Transverse colon (tissue), 4 donors: ENCODE results near the gene NKD1. TPM values are rescaled to one million over a fixed set of nuclear protein-coding genes. Genes with fewer than 3 reads are reported as not detected.

Source experiments
- DNase-seq: peaks from one replicate; pipeline ENCODE4 v3.0.0-alpha.2; 2019
- H3K27ac ChIP-seq, 4 donors: fragments of 200-600 bp; sonication (generic); 2 replicates each; pipeline ENCODE4 v1.5.1; 2016 to 2018; ENCODE audit warnings: inconsistent platforms in 4 of 4
- H3K27me3 ChIP-seq: fragments of 200-600 bp; sonication (generic); 2 replicates; pipeline ENCODE4 v1.5.1; 2017; ENCODE audit warnings: inconsistent platforms
- H3K36me3 ChIP-seq, 4 donors: fragments of 200-600 bp; sonication (generic); 2 replicates each; pipeline ENCODE4 v1.5.1; 2017 to 2019; ENCODE audit warnings: inconsistent platforms in 4 of 4
- H3K4me1 ChIP-seq, 4 donors: fragments of 200-600 bp; sonication (generic); 2 replicates each; pipeline ENCODE4 v1.5.1; 2017 to 2020; ENCODE audit warnings: inconsistent platforms in 4 of 4
- H3K4me3 ChIP-seq, 4 donors: fragments of 200-600 bp; sonication (generic); 1 replicate in 1 of 4; 2 replicates in 3 of 4; pipeline versions ENCODE4 v1.5.1 to v1.6.1; 2017 to 2019; ENCODE audit warnings: inconsistent platforms in 4 of 4
- H3K9me3 ChIP-seq, 2 donors: fragments of 200-600 bp; sonication (generic); 2 replicates each; pipeline ENCODE4 v1.5.1; 2017 to 2019; ENCODE audit warnings: inconsistent platforms in 2 of 2
- EP300 ChIP-seq: sonication (generic); formaldehyde crosslinking; IDR thresholded peaks from one replicate; pipeline ENCODE4 v1.6.1; 2017; ENCODE audit warnings: antibody characterized with exemption, low read depth
- POLR2A ChIP-seq: fragments of 450-650 bp; IDR thresholded peaks from one replicate; pipeline ENCODE4 v1.6.1; 2016; ENCODE audit warnings: antibody characterized with exemption, mild to moderate bottlenecking, moderate library complexity
- POLR2AphosphoS5 ChIP-seq, 3 donors: sonication (generic); formaldehyde crosslinking; IDR thresholded peaks; one replicate each; pipeline ENCODE4 v1.6.1; 2016; ENCODE audit warnings: antibody characterized with exemption in 3 of 3
- WGBS, 2 donors: methylation state at CpG; one replicate each; pipeline ENCODE4 v1.1.5; 2018; ENCODE audit warnings: low coverage in 1 of 2; 5-methylcytosine and 5-hydroxymethylcytosine counted together
- in situ Hi-C, 4 donors: fragments of 200-750 bp; cut with MboI; loops; one replicate each; pipeline versions ENCODE4 v1.15.0 to v1.15.1; 2017; ENCODE audit warnings: low sequenced_read_pairs in 3 of 4, low pct_ligation_motif_present in 1 of 4, low pct_unique_long_range_greater_than_20kb in 1 of 4
- intact Hi-C: fragments of 100-400 bp; cut with DNase I; formaldehyde crosslinking; loops from one replicate; pipeline ENCODE4 v1.15.1; 2023; ENCODE audit warnings: low total_unique reads
- total RNA-seq, 4 donors: library from RNA; depleted of rRNA; stranded (reverse); fragments of >200 nt; gene quantifications; one replicate each; pipeline ENCODE4 v1.1.0, GENCODE V29; 2016
- TF ChIP-seq, protein P1 (sequence below), 5 experiments: fragments of 200-600 bp in 3 of 5; fragments of 450-650 bp in 2 of 5; sonication (generic) in 3 of 5; IDR thresholded peaks; 1 replicate in 2 of 5; 2 replicates in 3 of 5; pipeline ENCODE4 v1.5.1; 2016 to 2017; ENCODE audit warnings: antibody characterized with exemption in 5 of 5, inconsistent platforms in 3 of 5, mild to moderate bottlenecking in 2 of 5, moderate library complexity in 1 of 5

Gene NKD1
- total RNA-seq, 4 donors from 2014 or later: 1.7 to 98.1 (median 2.5) TPM

DNA sequence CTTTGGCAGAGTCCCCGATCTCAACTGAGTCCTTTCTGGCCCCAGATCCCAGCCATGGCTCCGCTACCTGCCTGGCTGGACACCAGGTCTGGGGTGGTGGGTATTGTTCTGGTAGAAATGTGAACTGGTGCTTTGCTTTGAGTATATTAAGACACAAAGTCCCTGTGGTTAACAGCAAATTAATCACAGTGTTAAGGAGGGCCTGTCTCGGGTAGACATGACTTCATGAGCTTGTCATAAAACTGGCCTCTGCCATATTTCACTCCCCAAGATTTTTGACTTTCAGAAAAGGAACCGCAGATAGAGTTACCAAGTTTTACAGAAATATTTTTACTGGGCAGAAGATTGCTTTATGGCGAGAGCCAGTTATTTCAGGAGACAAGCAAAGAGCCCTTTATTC lies 19.5 kb downstream of the NKD1 start:
- no peak overlapping the region for H3K27ac ChIP-seq
- 89% methylated on average over 5 of the region's 5 CpGs; no CpG with 5 or more reads in 1 of the 2 donors for WGBS, 2 donors
- H3K4me3 ChIP-seq: no peak overlapping the region
- no peak for DNase-seq
- no peaks in the 10 kb centered on the region for H3K36me3 ChIP-seq
- H3K4me1 ChIP-seq: peaks cover 0 to 2% (median 0%) of the 10 kb centered on the region in 4 donors
- no peak for TF ChIP-seq POLR2A
- TF ChIP-seq POLR2AphosphoS5 (IDR thresholded peaks at IDR 0.05): no peak
- TF ChIP-seq, protein P1, sequence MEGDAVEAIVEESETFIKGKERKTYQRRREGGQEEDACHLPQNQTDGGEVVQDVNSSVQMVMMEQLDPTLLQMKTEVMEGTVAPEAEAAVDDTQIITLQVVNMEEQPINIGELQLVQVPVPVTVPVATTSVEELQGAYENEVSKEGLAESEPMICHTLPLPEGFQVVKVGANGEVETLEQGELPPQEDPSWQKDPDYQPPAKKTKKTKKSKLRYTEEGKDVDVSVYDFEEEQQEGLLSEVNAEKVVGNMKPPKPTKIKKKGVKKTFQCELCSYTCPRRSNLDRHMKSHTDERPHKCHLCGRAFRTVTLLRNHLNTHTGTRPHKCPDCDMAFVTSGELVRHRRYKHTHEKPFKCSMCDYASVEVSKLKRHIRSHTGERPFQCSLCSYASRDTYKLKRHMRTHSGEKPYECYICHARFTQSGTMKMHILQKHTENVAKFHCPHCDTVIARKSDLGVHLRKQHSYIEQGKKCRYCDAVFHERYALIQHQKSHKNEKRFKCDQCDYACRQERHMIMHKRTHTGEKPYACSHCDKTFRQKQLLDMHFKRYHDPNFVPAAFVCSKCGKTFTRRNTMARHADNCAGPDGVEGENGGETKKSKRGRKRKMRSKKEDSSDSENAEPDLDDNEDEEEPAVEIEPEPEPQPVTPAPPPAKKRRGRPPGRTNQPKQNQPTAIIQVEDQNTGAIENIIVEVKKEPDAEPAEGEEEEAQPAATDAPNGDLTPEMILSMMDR (IDR thresholded peaks at IDR 0.05): no peak
- no peak for TF ChIP-seq EP300
- intact Hi-C loops: no loop called here
- H3K27me3 ChIP-seq: no peaks in the 10 kb centered on the region
- in situ Hi-C loops: no loop called here
- no peaks in the 10 kb centered on the region for H3K9me3 ChIP-seq

DNA sequence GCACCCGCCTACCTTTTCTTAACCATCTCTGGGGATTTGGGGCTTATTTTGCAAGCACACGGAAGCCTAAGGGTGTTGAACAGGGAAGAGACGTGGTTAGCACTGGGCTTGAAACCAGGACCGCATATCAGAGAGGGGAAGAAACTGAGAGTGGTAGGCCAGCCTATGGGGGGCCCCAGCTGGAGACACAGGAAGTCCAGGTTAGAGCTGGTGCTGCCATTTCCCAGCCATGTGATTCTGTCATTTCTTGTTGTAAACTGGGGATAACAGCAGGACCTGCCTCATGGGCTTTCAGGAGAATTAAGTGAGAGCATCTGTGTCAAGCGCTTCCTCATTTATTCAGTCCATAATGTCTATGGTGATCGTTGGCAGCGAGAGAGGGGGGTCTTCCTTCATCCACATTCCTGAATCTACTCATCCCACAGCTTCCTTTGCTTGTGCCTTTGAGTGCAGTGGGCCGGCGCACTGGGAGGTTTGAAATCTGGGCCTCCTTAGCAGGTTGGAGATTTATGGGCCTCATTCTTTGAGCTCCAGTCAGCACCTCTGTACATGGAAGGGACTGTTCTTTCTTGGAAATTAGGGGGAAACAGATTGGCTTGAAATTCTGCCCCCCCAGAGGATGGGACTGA lies 20.1 kb downstream of the NKD1 start:
- Histone ChIP-seq H3K27me3 (no peaks in the 10 kb centered on the region), H3K4me1 (peaks cover 0 to 2% (median 0%) of the 10 kb centered on the region in 4 donors), H3K4me3 (no peak overlapping the region), H3K36me3 (no peaks in the 10 kb centered on the region), H3K9me3 (no peaks in the 10 kb centered on the region), H3K27ac (no peak overlapping the region)
- no peak for TF ChIP-seq EP300
- TF ChIP-seq, protein P1 (IDR thresholded peaks at IDR 0.05): no peak
- no peak for TF ChIP-seq POLR2A
- no peak for TF ChIP-seq POLR2AphosphoS5 (IDR thresholded peaks at IDR 0.05)
- 81 to 92% methylated on average over 2 to 9 of the region's 9 CpGs for WGBS, 2 donors
- intact Hi-C loops: no loop called here
- in situ Hi-C loops: no loop called here
- no peak for DNase-seq

DNA sequence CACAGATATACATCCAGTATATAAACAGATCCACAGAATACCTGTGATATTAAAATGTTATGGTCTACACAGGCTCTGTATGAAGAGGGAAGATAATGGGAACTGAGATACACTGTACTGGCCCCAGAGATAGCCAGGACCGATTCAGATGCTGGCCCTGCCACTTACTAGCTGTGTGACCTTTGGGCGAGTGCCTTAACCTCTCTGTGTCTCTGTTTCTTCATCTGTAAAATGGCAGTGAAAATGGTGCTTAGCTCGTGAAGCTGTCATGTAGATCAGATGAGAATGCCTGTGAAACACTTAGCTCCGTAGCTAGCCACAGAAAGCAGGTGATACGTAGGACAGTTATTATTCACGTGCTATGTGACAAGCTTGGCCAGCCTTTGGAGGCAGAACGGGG lies 22.2 kb downstream of the NKD1 start:
- Histone ChIP-seq H3K27ac (no peak overlapping the region), H3K27me3 (no peaks in the 10 kb centered on the region), H3K36me3 (no peaks in the 10 kb centered on the region), H3K4me3 (no peak overlapping the region), H3K9me3 (no peaks in the 10 kb centered on the region), H3K4me1 (peaks cover 0 to 14% (median 5%) of the 10 kb centered on the region in 4 donors)
- 87 to 88% methylated on average over 2 to 7 of the region's 7 CpGs for WGBS, 2 donors
- no peak for DNase-seq
- TF ChIP-seq POLR2AphosphoS5 (IDR thresholded peaks at IDR 0.05) (no peak), POLR2A (no peak), EP300 (no peak)
- TF ChIP-seq, protein P1 (IDR thresholded peaks at IDR 0.05): no peak
- in situ Hi-C loops (no loop called here), intact Hi-C loops (no loop called here)

DNA sequence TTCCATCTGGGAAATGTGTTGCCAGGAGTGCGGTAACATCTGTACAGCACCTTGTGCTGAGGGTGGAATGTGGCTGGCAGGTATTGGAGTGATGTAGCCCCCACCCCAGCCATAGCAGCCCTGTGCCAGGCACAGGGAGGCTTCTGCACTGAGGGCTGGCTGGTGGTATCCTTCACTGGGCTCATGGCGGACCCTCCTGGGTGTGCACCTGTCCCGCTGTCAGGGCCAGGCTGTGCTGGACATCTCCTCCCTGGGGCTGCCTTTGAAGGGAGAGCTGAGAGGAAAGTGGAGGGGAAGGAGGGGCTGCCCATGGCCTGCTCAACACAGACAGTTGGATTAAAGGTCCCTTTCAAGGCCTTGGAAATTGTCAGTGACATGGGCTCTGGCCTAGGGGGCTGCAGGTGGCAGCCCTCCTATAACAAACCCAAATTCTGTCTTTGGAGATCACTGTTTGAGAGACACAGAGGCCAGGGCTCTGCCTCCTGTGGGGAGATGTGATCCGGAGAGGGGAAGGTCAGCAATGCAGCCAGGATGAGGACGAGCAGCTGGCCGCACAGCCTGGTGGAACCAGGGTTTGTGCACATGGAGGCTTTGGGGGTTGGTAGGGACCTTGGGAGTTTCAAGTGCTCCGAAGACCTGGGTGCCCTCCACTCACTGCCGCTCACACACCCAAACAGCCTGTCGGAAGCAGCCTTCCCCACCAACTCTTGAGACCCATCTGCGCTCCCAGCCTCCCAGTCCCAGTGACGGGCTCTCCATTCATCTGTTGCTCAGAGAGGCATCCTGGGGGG lies 22.8 kb downstream of the NKD1 start:
- TF ChIP-seq POLR2AphosphoS5 (IDR thresholded peaks at IDR 0.05): no peak
- TF ChIP-seq, protein P1 (IDR thresholded peaks at IDR 0.05): no peak
- no peak for TF ChIP-seq POLR2A
- TF ChIP-seq EP300: no peak
- no peak overlapping the region for H3K4me3 ChIP-seq
- H3K27ac ChIP-seq: no peak overlapping the region
- H3K27me3 ChIP-seq: no peaks in the 10 kb centered on the region
- H3K4me1 ChIP-seq: peaks cover 0 to 18% (median 8%) of the 10 kb centered on the region in 4 donors
- WGBS, 2 donors: 79 to 94% methylated on average over 3 to 11 of the region's 11 CpGs
- intact Hi-C loops: no loop called here
- H3K9me3 ChIP-seq: no peaks in the 10 kb centered on the region
- no peaks in the 10 kb centered on the region for H3K36me3 ChIP-seq
- DNase-seq: no peak
- in situ Hi-C loops: no loop called here
